ENCODE results near the gene GPSM1. TPM values are rescaled to one million over a fixed set of nuclear protein-coding genes. Genes with fewer than 3 reads are reported as not detected.
"Not testable (repeated sequence)": the region's sequence is repeated elsewhere in the genome, so short reads cannot be mapped to it uniquely, and the experiment has no call there.

GPSM1 gene
- total RNA-seq, 1 donor from 2014 or later = 19.2 TPM

GRCh38 chr9:136318776-136319241 lies 8.5 kb upstream of the GPSM1 start:
- H3K4me3 ChIP-seq = no peak overlapping the region
- H3K27me3 ChIP-seq (ENCODE audit: low read depth) = no peaks in the 10 kb centered on the region
- H3K27ac ChIP-seq = no peak overlapping the region
- intact Hi-C loops (cut with DNase I) = no loop called here
- DNase-seq (no peak), ATAC-seq (no peak)
- no peaks in the 10 kb centered on the region for H3K4me1 ChIP-seq
- no peak for TF ChIP-seq CTCF (IDR thresholded peaks at IDR 0.05)
- no peaks in the 10 kb centered on the region for H3K36me3 ChIP-seq
- H3K9me3 ChIP-seq = peaks cover 8% of the 10 kb centered on the region

- ATAC-seq; H3K4me3 ChIP-seq; H3K36me3 ChIP-seq; H3K4me1 ChIP-seq; H3K27me3 ChIP-seq (ENCODE audit: low read depth); intact Hi-C loops (cut with DNase I); H3K9me3 ChIP-seq; DNase-seq; H3K27ac ChIP-seq: not testable (repeated sequence)
These were observed 8.1 kb upstream of the GPSM1 start for GRCh38 chr9:136319244-136319643.

GRCh38 chr9:136319955-136320354 lies 7.4 kb upstream of the GPSM1 start:
- H3K9me3 ChIP-seq; intact Hi-C loops (cut with DNase I); DNase-seq; H3K4me3 ChIP-seq; ATAC-seq; H3K27me3 ChIP-seq (ENCODE audit: low read depth); H3K36me3 ChIP-seq; H3K4me1 ChIP-seq; H3K27ac ChIP-seq: not testable (repeated sequence)

- H3K27me3 ChIP-seq (ENCODE audit: low read depth); H3K4me1 ChIP-seq; H3K4me3 ChIP-seq; H3K9me3 ChIP-seq; H3K36me3 ChIP-seq; DNase-seq; H3K27ac ChIP-seq; intact Hi-C loops (cut with DNase I); ATAC-seq: not testable (repeated sequence)
These were observed 6.4 kb upstream of the GPSM1 start for GRCh38 chr9:136320972-136321371.

- no peaks in the 10 kb centered on the region for H3K9me3 ChIP-seq
- intact Hi-C loops (cut with DNase I) = no loop called here
- H3K27me3 ChIP-seq (ENCODE audit: low read depth) = peaks cover 3% of the 10 kb centered on the region
- no peak for ATAC-seq
- TF ChIP-seq CTCF (IDR thresholded peaks at IDR 0.05) = no peak
- no peak overlapping the region for H3K27ac ChIP-seq
- DNase-seq = no peak
- no peaks in the 10 kb centered on the region for H3K36me3 ChIP-seq
- no peak overlapping the region for H3K4me3 ChIP-seq
- peaks cover 10% of the 10 kb centered on the region for H3K4me1 ChIP-seq
These were observed 5.8 kb upstream of the GPSM1 start for GRCh38 chr9:136321561-136321960.

GRCh38 chr9:136322756-136323330 lies 4.5 kb upstream of the GPSM1 start:
- DNase-seq (no peak), ATAC-seq (no peak)
- no peak overlapping the region for H3K27ac ChIP-seq
- no peaks in the 10 kb centered on the region for H3K9me3 ChIP-seq
- H3K4me1 ChIP-seq = peaks cover 16% of the 10 kb centered on the region
- H3K27me3 ChIP-seq (ENCODE audit: low read depth) = peaks cover 3% of the 10 kb centered on the region
- intact Hi-C loops (cut with DNase I) = no loop called here
- H3K36me3 ChIP-seq = no peaks in the 10 kb centered on the region
- no peak overlapping the region for H3K4me3 ChIP-seq
- TF ChIP-seq CTCF (IDR thresholded peaks at IDR 0.05) = no peak

- no peak for TF ChIP-seq CTCF (IDR thresholded peaks at IDR 0.05)
- H3K4me1 ChIP-seq = peaks cover 22% of the 10 kb centered on the region
- intact Hi-C loops (cut with DNase I) = no loop called here
- peaks cover 3% of the 10 kb centered on the region for H3K27me3 ChIP-seq (ENCODE audit: low read depth)
- no peaks in the 10 kb centered on the region for H3K36me3 ChIP-seq
- H3K4me3 ChIP-seq = no peak overlapping the region
- DNase-seq = no peak
- no peak for ATAC-seq
- H3K27ac ChIP-seq = no peak overlapping the region
- no peaks in the 10 kb centered on the region for H3K9me3 ChIP-seq
These were observed 4.0 kb upstream of the GPSM1 start for GRCh38 chr9:136323371-136323789.

Data from lower lobe of right lung (tissue), 2 donors.